Right lobe of liver (tissue), 6 donors: ENCODE data around the gene NKIRAS2. TPM values are rescaled to one million over a fixed set of nuclear protein-coding genes. Genes with fewer than 3 reads are reported as not detected.

ENCODE experiments used
- ATAC-seq, 4 donors: fragments of 200-7000 bp; cut with Tn5 transposase; one replicate each; pipeline ENCODE4 v1.9.1; 2020; ENCODE audit warnings: mild to moderate bottlenecking in 4 of 4, moderate library complexity in 4 of 4
- DNase-seq, 3 donors: peaks; one replicate each; pipeline ENCODE4 v3.0.0-alpha.2; 2020
- H3K27ac ChIP-seq, 3 donors: fragments of 200-600 bp; one replicate each; pipeline ENCODE4 v1.8.0; 2022
- H3K27me3 ChIP-seq, 2 donors: fragments of 200-600 bp; one replicate each; pipeline ENCODE4 v1.8.0; 2022
- H3K36me3 ChIP-seq, 4 donors: fragments of 200-600 bp; sonication (generic) in 1 of 4; one replicate each; pipeline versions ENCODE4 v1.5.1 to v1.8.0; 2017 to 2022; ENCODE audit warnings: control low read depth in 1 of 4
- H3K4me1 ChIP-seq, 4 donors: fragments of 200-600 bp; sonication (generic) in 1 of 4; one replicate each; pipeline versions ENCODE4 v1.5.1 to v1.8.0; 2017 to 2022; ENCODE audit warnings: control low read depth in 1 of 4
- H3K4me3 ChIP-seq, 3 donors: fragments of 200-600 bp; one replicate each; pipeline ENCODE4 v1.8.0; 2022
- H3K9me3 ChIP-seq, 4 donors: fragments of 200-600 bp; sonication (generic) in 1 of 4; one replicate each; pipeline versions ENCODE4 v1.5.1 to v1.8.0; 2017 to 2022; ENCODE audit warnings: control low read depth in 1 of 4
- POLR2A ChIP-seq: fragments of 450-650 bp; IDR thresholded peaks from one replicate; pipeline ENCODE4 v1.6.1; 2017; ENCODE audit warnings: antibody characterized with exemption, mild to moderate bottlenecking
- WGBS: methylation state at CpG from one replicate; pipeline ENCODE4 v1.1.6; 2018; ENCODE audit warnings: low coverage, low lambda C conversion rate; ENCODE audit not compliant: insufficient coverage; ENCODE audit errors: missing lambda C conversion rate; 5-methylcytosine and 5-hydroxymethylcytosine counted together
- intact Hi-C, 2 donors: fragments of 100-400 bp; cut with DNase I; formaldehyde crosslinking; loops; one replicate each; pipeline versions ENCODE4 v1.11.2 to v1.14.1; 2022
- total RNA-seq, 6 experiments: library from RNA; depleted of rRNA in 2 of 6; stranded (reverse); fragments of >200 nt in 2 of 6; fragmentation: NEBNext Ultra II Directional in 3 of 6; extraction: Animal tissue kit (Norgen Biotek cat#: 25700) in 3 of 6; gene quantifications; one replicate each; pipeline versions ENCODE4 v1.1.0 to v1.2.4, GENCODE V29; 2016 to 2023
- TF ChIP-seq, protein P1 (sequence below), 4 donors: fragments of 200-600 bp in 3 of 4; fragments of 450-650 bp in 1 of 4; IDR thresholded peaks; one replicate each; pipeline versions ENCODE4 v1.5.1 to v1.8.0; 2016 to 2022; ENCODE audit warnings: antibody characterized with exemption in 4 of 4, mild to moderate bottlenecking in 2 of 4
- donor health status: DM: no; HTN: yes; CAD: no.
- donor health status: DM: no; HTN: no; CAD: no.
- donor health status: DM: no; HTN: no; CAD: no.
- donor health status: DM: no; HTN: yes; CAD: no.
- donor health status: DM: no; HTN: yes; CAD: no.

Gene NKIRAS2
- total RNA-seq, 6 experiments from 2014 or later, result 11.1 to 27.0 (median 12.3) TPM

DNA sequence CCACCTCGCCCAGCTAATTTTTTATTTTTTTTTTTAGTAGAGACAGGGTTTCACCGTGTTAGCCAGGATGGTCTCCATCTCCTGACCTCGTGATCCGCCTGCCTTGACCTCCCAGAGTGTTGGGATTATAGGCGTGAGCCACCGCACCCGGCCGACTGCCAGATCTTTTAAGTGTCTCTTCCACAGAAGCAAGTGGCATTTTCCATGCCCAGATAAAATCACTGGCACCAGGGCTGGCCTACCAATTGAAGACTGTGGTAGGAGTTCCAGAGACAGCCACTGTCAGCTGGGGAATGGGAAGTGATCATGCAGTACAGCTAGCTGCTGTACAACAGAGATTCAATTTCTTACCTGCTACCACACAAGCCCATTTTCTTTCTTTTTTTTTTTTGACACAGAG, 35.4 kb upstream of the NKIRAS2 start:
- peaks cover 0 to 73% (median 30%) of the 10 kb centered on the region in 4 donors for H3K36me3 ChIP-seq
- H3K9me3 ChIP-seq, result no peaks in the 10 kb centered on the region
- ATAC-seq (no peak), DNase-seq (no peak)
- WGBS, result 93% methylated on average over 2 of the region's 8 CpGs
- peaks cover 0 to 10% (median 3%) of the 10 kb centered on the region in 4 donors for H3K4me1 ChIP-seq
- H3K27me3 ChIP-seq, result no peaks in the 10 kb centered on the region
- no peak overlapping the region for H3K27ac ChIP-seq
- intact Hi-C loops, result no loop called here
- no peak overlapping the region for H3K4me3 ChIP-seq
- no peak for TF ChIP-seq POLR2A
- TF ChIP-seq, protein P1, sequence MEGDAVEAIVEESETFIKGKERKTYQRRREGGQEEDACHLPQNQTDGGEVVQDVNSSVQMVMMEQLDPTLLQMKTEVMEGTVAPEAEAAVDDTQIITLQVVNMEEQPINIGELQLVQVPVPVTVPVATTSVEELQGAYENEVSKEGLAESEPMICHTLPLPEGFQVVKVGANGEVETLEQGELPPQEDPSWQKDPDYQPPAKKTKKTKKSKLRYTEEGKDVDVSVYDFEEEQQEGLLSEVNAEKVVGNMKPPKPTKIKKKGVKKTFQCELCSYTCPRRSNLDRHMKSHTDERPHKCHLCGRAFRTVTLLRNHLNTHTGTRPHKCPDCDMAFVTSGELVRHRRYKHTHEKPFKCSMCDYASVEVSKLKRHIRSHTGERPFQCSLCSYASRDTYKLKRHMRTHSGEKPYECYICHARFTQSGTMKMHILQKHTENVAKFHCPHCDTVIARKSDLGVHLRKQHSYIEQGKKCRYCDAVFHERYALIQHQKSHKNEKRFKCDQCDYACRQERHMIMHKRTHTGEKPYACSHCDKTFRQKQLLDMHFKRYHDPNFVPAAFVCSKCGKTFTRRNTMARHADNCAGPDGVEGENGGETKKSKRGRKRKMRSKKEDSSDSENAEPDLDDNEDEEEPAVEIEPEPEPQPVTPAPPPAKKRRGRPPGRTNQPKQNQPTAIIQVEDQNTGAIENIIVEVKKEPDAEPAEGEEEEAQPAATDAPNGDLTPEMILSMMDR (IDR thresholded peaks at IDR 0.05), result no peak

DNA sequence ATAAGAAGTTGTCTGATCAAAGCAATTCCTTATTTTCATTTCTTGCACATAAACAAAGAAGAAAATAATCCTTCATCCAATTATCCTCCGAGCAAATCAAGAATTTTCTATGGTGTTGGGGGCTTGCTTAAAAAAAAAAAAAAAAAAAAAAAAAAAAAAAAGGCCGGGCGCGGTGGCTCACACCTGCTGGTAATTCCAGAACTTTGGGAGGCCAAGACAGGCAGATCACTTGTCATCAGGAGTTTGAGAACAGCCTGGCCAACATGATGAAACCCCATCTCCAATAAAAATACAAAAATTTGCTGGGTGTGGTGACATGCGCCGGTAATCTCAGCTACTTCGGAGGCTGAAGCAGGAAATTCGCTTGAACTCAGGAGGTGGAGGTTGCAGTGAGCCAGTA, 34.0 kb upstream of the NKIRAS2 start:
- Histone ChIP-seq H3K4me3 (no peak overlapping the region), H3K27me3 (no peaks in the 10 kb centered on the region), H3K9me3 (no peaks in the 10 kb centered on the region), H3K4me1 (peaks cover 0 to 24% (median 14%) of the 10 kb centered on the region in 4 donors), H3K36me3 (peaks cover 0 to 66% (median 28%) of the 10 kb centered on the region in 4 donors), H3K27ac (no peak overlapping the region)
- WGBS, result 88% methylated on average over 2 of the region's 8 CpGs
- intact Hi-C loops, result no loop called here
- ATAC-seq (no peak), DNase-seq (no peak)
- TF ChIP-seq, protein P1 (IDR thresholded peaks at IDR 0.05), result no peak
- TF ChIP-seq POLR2A, result no peak

DNA sequence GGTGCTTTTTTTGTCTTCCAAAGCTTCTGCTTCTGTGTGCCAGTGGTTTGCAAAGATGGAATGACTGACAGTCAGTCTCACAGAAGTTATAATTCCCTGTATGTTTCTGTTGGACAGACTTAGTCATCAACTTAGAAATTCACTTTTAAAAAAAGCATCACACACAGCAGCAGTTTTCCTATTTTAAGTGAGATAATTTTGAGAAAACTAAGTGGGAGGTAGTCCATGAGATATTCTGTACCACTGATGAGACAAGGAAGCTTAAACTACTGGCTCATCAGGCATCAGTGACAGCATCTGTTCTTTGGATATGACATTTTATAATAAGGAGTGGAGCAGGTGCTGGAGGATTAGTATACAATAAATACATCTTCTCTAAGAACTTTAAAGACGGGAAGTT, 33.3 kb upstream of the NKIRAS2 start:
- WGBS, result 90% methylated on average over 1 of the region's 1 CpG
- TF ChIP-seq, protein P1 (IDR thresholded peaks at IDR 0.05), result no peak
- no peak for TF ChIP-seq POLR2A
- ATAC-seq (no peak), DNase-seq (no peak)
- Histone ChIP-seq H3K4me1 (peaks cover 0 to 30% (median 15%) of the 10 kb centered on the region in 4 donors), H3K9me3 (no peaks in the 10 kb centered on the region), H3K27me3 (no peaks in the 10 kb centered on the region), H3K27ac (no peak overlapping the region), H3K36me3 (peaks cover 0 to 61% (median 27%) of the 10 kb centered on the region in 4 donors), H3K4me3 (no peak overlapping the region)
- intact Hi-C loops, result no loop called here

DNA sequence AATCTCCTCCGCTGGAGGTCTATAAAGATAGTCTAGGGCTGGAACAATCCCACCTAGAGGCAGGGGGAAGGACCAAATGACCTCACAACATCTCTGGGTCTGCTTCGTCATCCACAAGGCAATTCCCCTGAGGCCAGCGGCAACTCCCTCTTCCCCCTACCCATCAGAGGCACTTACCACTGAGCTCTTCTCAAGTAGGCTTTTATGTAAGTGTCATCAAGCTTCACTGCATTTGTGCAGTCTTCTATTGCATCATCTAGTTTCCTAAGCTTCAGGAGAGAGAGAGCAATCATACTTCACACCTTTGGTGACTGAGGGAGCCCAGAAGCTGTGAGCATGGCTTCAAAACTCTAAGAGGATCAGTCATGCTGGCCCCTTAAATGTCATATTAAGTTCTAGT, 32.2 kb upstream of the NKIRAS2 start:
- no CpG with 5 or more reads among the region's 3 CpGs for WGBS

More for the DNA sequence above, 32.2 kb upstream of the NKIRAS2 start:
- Histone ChIP-seq H3K27me3 (no peaks in the 10 kb centered on the region), H3K4me3 (no peak overlapping the region), H3K9me3 (no peaks in the 10 kb centered on the region), H3K36me3 (peaks cover 0 to 61% (median 25%) of the 10 kb centered on the region in 4 donors), H3K4me1 (peaks cover 0 to 30% (median 15%) of the 10 kb centered on the region in 4 donors), H3K27ac (no peak overlapping the region)
- intact Hi-C loops, result no loop called here
- DNase-seq (no peak), ATAC-seq (no peak)
- no peak for TF ChIP-seq POLR2A
- TF ChIP-seq, protein P1 (IDR thresholded peaks at IDR 0.05), result no peak
